H1 (cell line): Measurements from ENCODE around the gene CFAP97D2.

Experiments used
- CBX5 ChIP-seq: fragments of 300-800, 300-1000 bp; sonication (generic); IDR thresholded peaks from 2 replicates; pipeline ENCODE4 v1.7.1; 2016; ENCODE audit warnings: antibody characterized with exemption, low read length, low read depth
- GTF2F1 ChIP-seq: IDR thresholded peaks from 2 replicates; pipeline ENCODE4 v1.6.1; 2012; ENCODE audit warnings: low read depth, low read length, improper control_type of control experiment, borderline replicate concordance
- JUND ChIP-seq: IDR thresholded peaks from 2 replicates; pipeline ENCODE4 v1.6.1; 2011; ENCODE audit warnings: mild to moderate bottlenecking, improper control_type of control experiment, low read length
- MAX ChIP-seq: IDR thresholded peaks from 2 replicates; pipeline ENCODE4 v1.6.1; 2012; ENCODE audit warnings: inconsistent platforms
- PHF8 ChIP-seq: fragments of 200-600 bp; sonication (generic); conservative IDR thresholded peaks from 2 replicates; pipeline ENCODE4 v1.7.1; 2012; ENCODE audit warnings: low read depth, mild to moderate bottlenecking, inconsistent platforms, low read length, moderate library complexity
- POLR2A ChIP-seq, 2 experiments: IDR thresholded peaks; 1 replicate in 1 of 2; 2 replicates in 1 of 2; pipeline ENCODE4 v1.6.1; 2011; ENCODE audit warnings: low read depth in 2 of 2, low read length in 2 of 2, mild to moderate bottlenecking in 2 of 2; ENCODE audit errors: control extremely low read depth in 1 of 2
- SAP30 ChIP-seq: fragments of 300-600 bp; sonication (generic); IDR thresholded peaks from 2 replicates; pipeline ENCODE4 v1.7.1; 2012; ENCODE audit warnings: low read length, moderate library complexity, mild to moderate bottlenecking, inconsistent platforms; ENCODE audit not compliant: insufficient read depth, insufficient replicate concordance

GRCh38 chr13:114219392-114219791 lies 40.3 kb downstream of the CFAP97D2 start:
- TF ChIP-seq MAX, result no peak
- no peak for TF ChIP-seq JUND
- TF ChIP-seq SAP30, result no peak
- TF ChIP-seq PHF8, result no peak
- no peak for TF ChIP-seq POLR2A (IDR thresholded peaks at IDR 0.05; ENCODE audit: control extremely low read depth in 1 of 2, low read depth in 2 of 2, low read length in 2 of 2)
- TF ChIP-seq CBX5, result no peak
- no peak for TF ChIP-seq GTF2F1
